GM21360 (cell line): ENCODE results near the gene NPC1L1.

Source experiments
- ATAC-seq: cut with Tn5 transposase; IDR thresholded peaks from one replicate; pipeline ENCODE4 v1.9.1; 2021; ENCODE audit warnings: mild to moderate bottlenecking, moderate library complexity; ENCODE audit not compliant: unreplicated experiment

NPC1L1 gene

GRCh38 chr7:44482502-44483485, 58.3 kb downstream of the NPC1L1 start:
- no peak for ATAC-seq

- no peak for ATAC-seq
Measured at GRCh38 chr7:44477938-44478337, 63.2 kb downstream of the NPC1L1 start.

- ATAC-seq: peak; percentile 87
Measured at GRCh38 chr7:44477063-44477830, 63.9 kb downstream of the NPC1L1 start.

- ATAC-seq: no peak
Measured at GRCh38 chr7:44476313-44476712, 64.8 kb downstream of the NPC1L1 start.

- ATAC-seq: no peak
Measured at GRCh38 chr7:44473295-44473694, 67.8 kb downstream of the NPC1L1 start.

- no peak for ATAC-seq
Measured at GRCh38 chr7:44472843-44473242, 68.3 kb downstream of the NPC1L1 start.

- ATAC-seq: no peak
Measured at GRCh38 chr7:44471850-44472249, 69.3 kb downstream of the NPC1L1 start.

GRCh38 chr7:44471436-44471835, 69.7 kb downstream of the NPC1L1 start:
- no peak for ATAC-seq

GRCh38 chr7:44470628-44471245, 70.4 kb downstream of the NPC1L1 start:
- ATAC-seq: no peak

- ATAC-seq: no peak
Measured at GRCh38 chr7:44470135-44470479, 71.0 kb downstream of the NPC1L1 start.

- no peak for ATAC-seq
Measured at GRCh38 chr7:44469461-44470134, 71.5 kb downstream of the NPC1L1 start.

GRCh38 chr7:44467217-44467548, 73.9 kb downstream of the NPC1L1 start:
- no peak for ATAC-seq

GRCh38 chr7:44466300-44467216, 74.6 kb downstream of the NPC1L1 start:
- no peak for ATAC-seq

GRCh38 chr7:44465490-44465889, 75.6 kb downstream of the NPC1L1 start:
- no peak for ATAC-seq

- no peak for ATAC-seq
Measured at GRCh38 chr7:44463169-44463808, 77.8 kb downstream of the NPC1L1 start.
